ENCODE measurements around the gene POLQ. TPM values are rescaled to one million over a fixed set of nuclear protein-coding genes. Genes with fewer than 3 reads are reported as not detected.
"Not testable (repeated sequence)": the region's sequence is repeated elsewhere in the genome, so short reads cannot be mapped to it uniquely, and the experiment has no call there.

POLQ gene
- total RNA-seq, 1 donor from 2014 or later, result 33.2 TPM

DNA sequence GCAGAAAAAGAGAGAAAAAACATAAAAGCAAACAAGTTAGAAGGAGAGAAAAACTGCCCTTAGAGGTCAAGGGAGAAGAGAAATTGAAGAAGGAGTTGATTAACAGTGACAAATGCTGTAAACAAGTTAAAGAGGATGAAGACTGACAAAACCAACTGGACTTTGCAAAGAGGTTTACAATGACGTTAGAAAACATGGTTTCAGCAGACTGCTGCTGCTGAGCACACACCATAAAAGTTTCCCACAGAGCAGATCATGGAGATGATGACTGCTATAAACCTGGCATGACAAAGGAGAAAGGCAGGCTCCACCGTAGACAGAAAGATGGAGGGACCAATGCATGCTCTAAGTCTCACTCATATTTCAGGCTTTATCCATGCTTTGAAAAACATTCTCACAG is 78.7 kb downstream of the POLQ start:
- no peaks in the 10 kb centered on the region for H3K79me2 ChIP-seq (ENCODE audit: low read depth)
- no peaks in the 10 kb centered on the region for H4K20me1 ChIP-seq (ENCODE audit: low read depth)
- no peak overlapping the region for H3K27ac ChIP-seq
- no peak overlapping the region for H3K27ac Mint-ChIP-seq
- H3K9me3 Mint-ChIP-seq, result no peaks in the 10 kb centered on the region
- H3K9ac ChIP-seq, result no peak overlapping the region
- H3K4me3 ChIP-seq, result no peak overlapping the region
- no peaks in the 10 kb centered on the region for H3K9me3 ChIP-seq (ENCODE audit: low read depth)
- TF ChIP-seq, protein P1, sequence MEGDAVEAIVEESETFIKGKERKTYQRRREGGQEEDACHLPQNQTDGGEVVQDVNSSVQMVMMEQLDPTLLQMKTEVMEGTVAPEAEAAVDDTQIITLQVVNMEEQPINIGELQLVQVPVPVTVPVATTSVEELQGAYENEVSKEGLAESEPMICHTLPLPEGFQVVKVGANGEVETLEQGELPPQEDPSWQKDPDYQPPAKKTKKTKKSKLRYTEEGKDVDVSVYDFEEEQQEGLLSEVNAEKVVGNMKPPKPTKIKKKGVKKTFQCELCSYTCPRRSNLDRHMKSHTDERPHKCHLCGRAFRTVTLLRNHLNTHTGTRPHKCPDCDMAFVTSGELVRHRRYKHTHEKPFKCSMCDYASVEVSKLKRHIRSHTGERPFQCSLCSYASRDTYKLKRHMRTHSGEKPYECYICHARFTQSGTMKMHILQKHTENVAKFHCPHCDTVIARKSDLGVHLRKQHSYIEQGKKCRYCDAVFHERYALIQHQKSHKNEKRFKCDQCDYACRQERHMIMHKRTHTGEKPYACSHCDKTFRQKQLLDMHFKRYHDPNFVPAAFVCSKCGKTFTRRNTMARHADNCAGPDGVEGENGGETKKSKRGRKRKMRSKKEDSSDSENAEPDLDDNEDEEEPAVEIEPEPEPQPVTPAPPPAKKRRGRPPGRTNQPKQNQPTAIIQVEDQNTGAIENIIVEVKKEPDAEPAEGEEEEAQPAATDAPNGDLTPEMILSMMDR (IDR thresholded peaks at IDR 0.05), result no peak
- no peak for TF ChIP-seq EZH2phosphoT487 (IDR thresholded peaks at IDR 0.05)
- TF ChIP-seq EZH2 (IDR thresholded peaks at IDR 0.05), result no peak
- no peak for DNase-seq (ENCODE audit: low spot score)
- H3K4me1 Mint-ChIP-seq, result no peaks in the 10 kb centered on the region
- H3K4me1 ChIP-seq, result no peaks in the 10 kb centered on the region
- H3K4me3 Mint-ChIP-seq, result no peak overlapping the region
- H3K27me3 ChIP-seq, result no peaks in the 10 kb centered on the region
- H2AFZ ChIP-seq (replicated peaks), result no peak overlapping the region
- peaks cover 6% of the 10 kb centered on the region for H3K36me3 ChIP-seq
- H3K36me3 Mint-ChIP-seq, result peaks cover 17% of the 10 kb centered on the region
- no peaks in the 10 kb centered on the region for H3K27me3 Mint-ChIP-seq (ENCODE audit: insufficient read depth, low read depth)
- H3K4me2 ChIP-seq, result no peak overlapping the region
- H3F3A ChIP-seq (ENCODE audit: low read depth), result no peaks in the 10 kb centered on the region

DNA sequence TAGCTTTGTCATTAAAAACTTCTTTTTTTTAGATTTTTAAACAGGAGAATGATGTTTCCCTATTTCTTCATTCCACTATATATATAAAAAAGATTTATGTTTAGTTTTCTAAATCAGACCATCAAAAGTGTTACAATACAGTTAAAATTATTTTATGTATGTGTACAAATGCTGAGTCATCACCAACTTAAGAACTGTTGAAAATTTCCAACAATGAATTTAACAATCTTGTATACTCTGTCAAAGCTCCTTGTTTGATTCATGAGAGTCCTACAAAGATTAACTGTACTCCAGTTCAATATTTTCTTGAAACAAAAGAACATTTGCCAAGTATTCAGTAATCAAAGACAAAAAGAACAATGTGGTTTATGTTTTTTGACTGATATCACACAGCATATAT is 82.0 kb downstream of the POLQ start:
- Histone ChIP-seq H3K4me1 (no peaks in the 10 kb centered on the region), H3F3A (ENCODE audit: low read depth) (no peaks in the 10 kb centered on the region), H3K27me3 (no peaks in the 10 kb centered on the region), H2AFZ (replicated peaks) (no peak overlapping the region), H3K36me3 (peaks cover 12% of the 10 kb centered on the region), H3K79me2 (ENCODE audit: low read depth) (no peaks in the 10 kb centered on the region), H3K9me3 (ENCODE audit: low read depth) (no peaks in the 10 kb centered on the region), H4K20me1 (ENCODE audit: low read depth) (no peaks in the 10 kb centered on the region), H3K9ac (no peak overlapping the region), H3K4me2 (no peak overlapping the region), H3K27ac (no peak overlapping the region), H3K4me3 (no peak overlapping the region)
- no peaks in the 10 kb centered on the region for H3K27me3 Mint-ChIP-seq (ENCODE audit: insufficient read depth, low read depth)
- no peak for TF ChIP-seq EZH2phosphoT487 (IDR thresholded peaks at IDR 0.05)
- no peak for TF ChIP-seq EZH2 (IDR thresholded peaks at IDR 0.05)
- H3K27ac Mint-ChIP-seq, result no peak overlapping the region
- no peak overlapping the region for H3K4me3 Mint-ChIP-seq
- H3K4me1 Mint-ChIP-seq, result no peaks in the 10 kb centered on the region
- no peak for DNase-seq (ENCODE audit: low spot score)
- H3K36me3 Mint-ChIP-seq, result peaks cover 26% of the 10 kb centered on the region
- no peaks in the 10 kb centered on the region for H3K9me3 Mint-ChIP-seq

DNA sequence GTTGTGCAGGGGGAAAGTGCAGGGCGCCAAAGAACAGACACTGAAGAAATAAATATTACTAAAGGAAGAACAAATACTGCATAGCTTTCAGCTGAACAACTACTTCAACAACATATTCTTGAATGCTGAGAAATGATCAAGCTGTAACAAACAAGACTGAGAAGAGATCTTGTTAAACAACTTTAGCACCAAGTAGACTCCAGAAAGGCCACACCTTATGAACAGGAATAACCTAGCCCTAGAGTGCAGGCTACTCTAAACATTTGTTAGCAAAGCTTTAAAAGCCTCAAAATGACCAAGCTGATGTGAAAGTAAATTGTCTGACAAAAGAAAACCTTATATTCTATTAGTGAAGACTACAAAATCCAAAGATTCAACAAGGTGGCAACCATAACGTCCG is 83.2 kb downstream of the POLQ start:
- no peaks in the 10 kb centered on the region for H3K9me3 ChIP-seq (ENCODE audit: low read depth)
- no peak overlapping the region for H2AFZ ChIP-seq (replicated peaks)
- no peaks in the 10 kb centered on the region for H3K4me1 ChIP-seq
- H3K9me3 Mint-ChIP-seq, result no peaks in the 10 kb centered on the region
- no peaks in the 10 kb centered on the region for H3K27me3 ChIP-seq
- H3K79me2 ChIP-seq (ENCODE audit: low read depth), result no peaks in the 10 kb centered on the region
- peaks cover 30% of the 10 kb centered on the region for H3K36me3 Mint-ChIP-seq
- TF ChIP-seq, protein P1 (IDR thresholded peaks at IDR 0.05), result no peak
- TF ChIP-seq EZH2 (IDR thresholded peaks at IDR 0.05), result no peak
- TF ChIP-seq EZH2phosphoT487 (IDR thresholded peaks at IDR 0.05), result no peak
- no peak overlapping the region for H3K9ac ChIP-seq
- no peaks in the 10 kb centered on the region for H4K20me1 ChIP-seq (ENCODE audit: low read depth)
- no peak overlapping the region for H3K4me3 ChIP-seq
- H3K4me2 ChIP-seq, result no peak overlapping the region
- H3K4me1 Mint-ChIP-seq, result no peaks in the 10 kb centered on the region
- H3K27ac ChIP-seq, result no peak overlapping the region
- DNase-seq (ENCODE audit: low spot score), result no peak
- no peaks in the 10 kb centered on the region for H3F3A ChIP-seq (ENCODE audit: low read depth)
- no peak overlapping the region for H3K4me3 Mint-ChIP-seq
- peaks cover 11% of the 10 kb centered on the region for H3K36me3 ChIP-seq
- H3K27ac Mint-ChIP-seq, result no peak overlapping the region
- no peaks in the 10 kb centered on the region for H3K27me3 Mint-ChIP-seq (ENCODE audit: insufficient read depth, low read depth)

DNA sequence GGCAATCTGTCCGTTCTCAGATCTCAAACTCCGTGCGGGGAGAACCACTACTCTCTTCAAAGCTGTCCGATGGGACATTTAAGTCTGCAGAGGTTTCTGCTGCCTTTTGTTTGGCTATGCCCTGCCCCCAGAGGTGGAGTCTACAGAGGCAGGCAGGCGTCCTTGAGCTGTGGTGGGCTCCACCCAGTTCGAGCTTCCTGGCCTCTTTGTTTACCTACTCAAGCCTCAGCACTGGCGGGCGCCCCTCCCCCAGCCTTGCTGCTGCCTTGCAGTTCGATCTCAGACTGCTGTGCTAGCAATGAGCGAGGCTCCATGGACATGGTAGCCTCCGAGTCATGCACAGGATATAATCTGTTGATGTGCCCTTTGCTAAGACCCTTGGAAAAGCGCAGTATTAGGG is 94.0 kb downstream of the POLQ start:
- H3K9me3 Mint-ChIP-seq, result peaks cover 10% of the 10 kb centered on the region
- H3K4me1 ChIP-seq; H3K4me2 ChIP-seq; H3K9ac ChIP-seq; H4K20me1 ChIP-seq (ENCODE audit: low read depth); H3F3A ChIP-seq (ENCODE audit: low read depth); H3K27me3 Mint-ChIP-seq (ENCODE audit: insufficient read depth, low read depth); H3K27me3 ChIP-seq; DNase-seq (ENCODE audit: low spot score); H2AFZ ChIP-seq (replicated peaks); H3K9me3 ChIP-seq (ENCODE audit: low read depth); H3K79me2 ChIP-seq (ENCODE audit: low read depth); H3K36me3 ChIP-seq; H3K27ac Mint-ChIP-seq; H3K27ac ChIP-seq; H3K4me3 Mint-ChIP-seq; H3K4me1 Mint-ChIP-seq; H3K4me3 ChIP-seq: not testable (repeated sequence)
- H3K36me3 Mint-ChIP-seq, result peaks cover 40% of the 10 kb centered on the region

Data from neural progenitor cell (in vitro differentiated cells).